22Rv1 (cell line): ENCODE results near the gene CYFIP2.

Source experiments
- H3K27ac ChIP-seq: fragments of 450-650 bp; 2 replicates; pipeline ENCODE4 v1.5.1; 2017
- CTCF ChIP-seq: fragments of 450-650 bp; IDR thresholded peaks from 2 replicates; pipeline ENCODE4 v1.5.1; 2017; ENCODE audit warnings: mild to moderate bottlenecking
- ZFX ChIP-seq: fragments of 450-650 bp; IDR thresholded peaks from 2 replicates; pipeline ENCODE4 v1.6.1; 2017; ENCODE audit warnings: antibody characterized with exemption, borderline replicate concordance

The CYFIP2 gene

DNA sequence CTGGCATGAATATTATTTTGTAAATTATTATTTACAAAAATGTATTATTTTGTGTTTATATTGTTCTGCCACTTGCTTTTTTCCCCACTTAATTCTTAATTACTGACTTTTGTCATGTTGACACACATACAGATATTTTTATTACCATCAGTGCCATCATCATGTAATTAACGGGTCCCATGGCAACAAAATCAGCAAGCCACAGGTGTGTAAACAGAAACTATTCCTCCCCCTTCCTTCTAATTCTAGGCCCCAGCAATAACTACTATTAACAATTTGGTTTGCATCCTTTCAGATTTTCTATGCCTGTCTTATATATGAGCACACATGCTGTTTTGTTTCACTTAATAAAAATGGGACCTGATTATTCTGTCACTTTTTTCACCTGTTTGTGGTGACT, 29.3 kb downstream of the CYFIP2 start:
- no peak for TF ChIP-seq CTCF
- TF ChIP-seq ZFX = no peak
- no peak overlapping the region for H3K27ac ChIP-seq

DNA sequence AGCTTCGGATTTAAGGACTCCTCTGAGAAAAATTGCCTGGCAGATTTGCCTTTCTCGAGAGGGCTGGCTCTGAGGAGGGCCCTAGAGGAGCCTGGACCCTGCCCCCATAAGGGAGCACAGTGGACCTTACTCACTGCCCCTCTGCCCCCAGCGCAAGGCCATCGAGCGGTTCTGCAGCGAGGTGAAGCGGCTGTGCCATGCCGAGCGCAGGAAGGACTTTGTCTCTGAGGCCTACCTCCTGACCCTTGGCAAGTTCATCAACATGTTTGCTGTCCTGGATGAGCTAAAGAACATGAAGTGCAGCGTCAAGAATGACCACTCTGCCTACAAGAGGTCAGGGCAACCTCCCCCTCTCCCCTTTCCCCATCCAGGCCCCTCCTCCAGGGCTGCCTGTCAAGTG, 34.6 kb downstream of the CYFIP2 start:
- TF ChIP-seq ZFX (no peak), CTCF (no peak)
- H3K27ac ChIP-seq = no peak overlapping the region

DNA sequence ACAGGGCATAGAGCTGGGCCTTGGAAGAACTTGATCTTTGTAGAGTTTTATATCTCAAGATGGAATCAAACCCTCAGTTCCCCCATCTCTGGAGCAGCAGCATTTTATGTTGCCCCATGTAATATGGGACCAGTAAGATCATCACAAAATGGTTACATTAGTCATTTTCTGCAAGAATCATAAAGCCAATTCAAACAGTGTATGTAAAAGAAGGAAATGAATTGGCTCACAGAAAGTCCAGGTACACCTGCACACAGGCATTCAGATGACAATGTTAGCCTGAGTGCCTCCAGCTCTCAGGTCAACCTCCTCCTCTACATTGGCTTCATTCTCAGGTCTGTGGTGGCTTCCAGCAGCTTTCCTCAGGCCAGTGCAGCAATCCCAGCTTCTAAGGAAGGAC, 35.1 kb downstream of the CYFIP2 start:
- no peak for TF ChIP-seq CTCF
- TF ChIP-seq ZFX = no peak
- no peak overlapping the region for H3K27ac ChIP-seq

DNA sequence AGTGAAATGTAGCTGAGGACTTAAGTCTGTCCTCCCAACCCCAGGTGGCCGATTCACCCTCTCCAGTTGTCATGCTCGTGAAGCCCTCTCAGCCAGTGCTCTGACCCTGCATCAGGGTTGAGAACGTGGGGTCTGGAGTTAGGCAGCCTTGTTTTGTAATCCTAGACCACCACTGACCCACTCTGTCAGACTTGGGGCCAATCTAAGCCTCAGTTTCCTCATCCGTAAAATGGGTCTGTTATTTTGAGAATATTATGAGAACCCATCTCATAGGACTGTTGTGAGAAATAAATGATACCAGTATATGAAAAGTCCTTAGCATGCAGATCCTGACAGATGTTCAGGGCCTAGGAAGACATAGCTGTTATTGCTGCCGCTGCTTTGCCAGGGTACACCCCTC, 37.1 kb downstream of the CYFIP2 start:
- TF ChIP-seq CTCF (no peak), ZFX (no peak)
- no peak overlapping the region for H3K27ac ChIP-seq

DNA sequence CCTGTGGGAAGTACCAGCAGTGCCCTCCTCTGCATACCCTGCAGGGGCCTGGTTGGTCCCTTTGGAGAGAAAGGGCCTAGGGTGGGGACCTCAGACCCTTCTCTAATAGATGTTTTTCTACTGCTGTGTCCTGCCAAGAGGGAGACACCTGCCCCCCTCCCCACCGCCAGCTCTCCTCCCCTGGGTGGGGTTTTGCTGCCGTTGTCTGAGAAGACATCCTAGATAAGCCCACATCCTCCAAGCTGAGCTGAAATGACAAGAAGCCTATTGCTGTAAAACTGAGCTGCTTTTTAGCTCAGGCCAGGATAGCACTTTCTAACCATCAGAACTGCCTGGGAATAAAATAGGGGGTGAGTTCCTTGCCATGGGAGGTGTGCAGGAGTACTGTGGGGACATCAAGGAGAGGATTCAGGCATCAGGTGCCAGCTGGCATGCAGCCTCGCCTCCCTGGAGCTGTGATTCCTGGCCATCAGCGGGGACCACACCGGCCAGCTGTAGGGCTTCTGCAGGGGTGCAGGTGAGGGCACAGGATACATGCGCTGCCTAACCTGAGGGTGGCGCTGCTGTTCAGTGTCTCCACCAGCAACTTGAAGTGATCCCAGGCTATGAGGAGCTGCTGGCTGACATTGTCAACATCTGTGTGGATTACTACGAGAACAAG, 37.9 kb downstream of the CYFIP2 start:
- no peak overlapping the region for H3K27ac ChIP-seq
- TF ChIP-seq ZFX = no peak
- TF ChIP-seq CTCF = peak; percentile 30

GRCh38 chr5:157306081-157306480, 40.2 kb downstream of the CYFIP2 start:
- TF ChIP-seq ZFX = no peak
- TF ChIP-seq CTCF = no peak
- no peak overlapping the region for H3K27ac ChIP-seq

DNA sequence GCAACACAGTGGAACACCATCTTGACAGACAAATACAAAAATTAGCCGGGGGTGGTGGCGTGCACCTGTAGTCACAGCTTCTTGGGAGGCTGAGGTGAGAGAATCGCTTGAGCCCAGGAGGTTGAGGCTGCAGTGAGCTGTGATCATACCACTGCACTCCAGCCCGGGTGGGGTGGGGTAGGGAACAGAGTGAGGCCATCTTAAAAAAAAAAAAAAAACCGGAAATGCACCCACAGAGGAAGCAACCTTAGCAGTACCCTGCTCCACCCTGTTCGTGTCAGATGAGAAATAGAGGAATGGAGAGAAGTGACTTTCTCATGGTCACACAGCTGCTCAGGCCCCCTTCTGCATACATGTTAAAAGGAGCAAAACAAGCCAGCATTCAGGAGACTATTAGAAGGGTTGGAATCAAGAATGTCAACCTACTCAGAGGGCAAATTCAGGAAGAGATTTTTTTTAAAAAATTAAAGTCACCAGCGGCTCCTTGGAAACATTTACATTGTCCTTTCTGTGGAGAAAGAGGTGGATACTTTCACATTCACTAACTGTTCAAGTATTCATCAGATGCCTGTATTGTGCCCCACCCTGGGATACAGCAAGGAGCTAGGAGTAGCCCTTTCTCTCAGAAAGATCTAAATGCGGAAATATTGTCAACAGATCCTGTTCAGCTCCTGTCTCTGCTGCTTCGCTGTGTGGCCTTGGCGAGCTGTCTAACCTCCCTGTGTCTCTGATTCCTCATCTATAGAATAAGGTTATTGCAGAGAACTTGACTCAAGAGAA, 41.0 kb downstream of the CYFIP2 start:
- no peak overlapping the region for H3K27ac ChIP-seq
- TF ChIP-seq CTCF (no peak), ZFX (no peak)
